Smooth muscle cell (in vitro differentiated cells): Measurements from ENCODE around the gene CACNA2D4. TPM values are rescaled to one million over a fixed set of nuclear protein-coding genes. Genes with fewer than 3 reads are reported as not detected.

ENCODE experiments used
- DNase-seq: peaks from one replicate; lab custom pipeline; 2025; ENCODE audit not compliant: unreplicated experiment; lab: John Stamatoyannopoulos, UW
- H2AFZ ChIP-seq: fragments of 200-600 bp; sonication (generic); 2 replicates; pipeline ENCODE4 v1.6.0; 2016; ENCODE audit warnings: antibody characterized with exemption, low read depth, mild to moderate bottlenecking
- H3F3A ChIP-seq: fragments of 200-600 bp; sonication (generic); 2 replicates; pipeline ENCODE4 v1.6.0; 2017; ENCODE audit warnings: antibody characterized with exemption, low read depth
- H3K27ac ChIP-seq: fragments of 200-600 bp; sonication (generic); 2 replicates; pipeline ENCODE4 v1.5.1; 2016; ENCODE audit warnings: low read depth, mild to moderate bottlenecking
- H3K27me3 ChIP-seq: fragments of 200-600 bp; sonication (generic); 2 replicates; pipeline ENCODE4 v1.6.1; 2016; ENCODE audit warnings: low read depth, mild to moderate bottlenecking
- H3K36me3 ChIP-seq: fragments of 200-600 bp; sonication (generic); 2 replicates; pipeline ENCODE4 v1.5.1; 2016; ENCODE audit warnings: low read depth
- H3K4me1 ChIP-seq: fragments of 200-600 bp; sonication (generic); 2 replicates; pipeline ENCODE4 v1.5.1; 2016; ENCODE audit warnings: low read depth
- H3K4me2 ChIP-seq: fragments of 200-600 bp; sonication (generic); 2 replicates; pipeline ENCODE4 v1.6.0; 2016; ENCODE audit warnings: mild to moderate bottlenecking
- H3K4me3 ChIP-seq: fragments of 200-600 bp; sonication (generic); 2 replicates; pipeline ENCODE4 v1.5.1; 2016; ENCODE audit warnings: mild to moderate bottlenecking
- H3K79me2 ChIP-seq: fragments of 200-600 bp; sonication (generic); 2 replicates; pipeline ENCODE4 v1.6.0; 2016; ENCODE audit warnings: low read depth, mild to moderate bottlenecking
- H3K9ac ChIP-seq: fragments of 200-600 bp; sonication (generic); 2 replicates; pipeline ENCODE4 v1.6.0; 2016; ENCODE audit warnings: low read depth
- H3K9me3 ChIP-seq: fragments of 200-600 bp; sonication (generic); replicated peaks from 2 replicates; pipeline ENCODE4 v1.5.1; 2016; ENCODE audit warnings: low read depth
- H4K20me1 ChIP-seq: fragments of 200-600 bp; sonication (generic); 2 replicates; pipeline ENCODE4 v1.6.0; 2016; ENCODE audit warnings: low read depth
- CTCF ChIP-seq: fragments of 200-600 bp; sonication (generic); IDR thresholded peaks from 2 replicates; pipeline ENCODE4 v1.5.1; 2017; ENCODE audit warnings: borderline replicate concordance, mild to moderate bottlenecking, antibody characterized with exemption; ENCODE audit not compliant: insufficient read depth, poor library complexity, severe bottlenecking
- WGBS: methylation state at CpG from one replicate; pipeline ENCODE4 v1.1.7; 2016; ENCODE audit warnings: low lambda C conversion rate; 5-methylcytosine and 5-hydroxymethylcytosine counted together
- polyA plus RNA-seq: library from polyadenylated mRNA; unstranded; fragments of >200 nt; fragmentation: Nextera tagmentation; extraction: Ambion mirVana; gene quantifications from 2 replicates; pipeline ENCODE4 v1.2.1, GENCODE V29; 2016
- total RNA-seq: library from RNA; depleted of rRNA; stranded (reverse); fragments of >200 nt; gene quantifications from 2 replicates; pipeline ENCODE4 v1.2.3, GENCODE V29; 2014

The CACNA2D4 gene
- total and polyA plus RNA-seq, 2 experiments from 2014 or later = 0.98 TPM; not detected in 1

- 86% methylated on average over 22 of the region's 22 CpGs for WGBS
- no peaks in the 10 kb centered on the region for H3K36me3 ChIP-seq
- no peak overlapping the region for H3K4me2 ChIP-seq
- no peaks in the 10 kb centered on the region for H4K20me1 ChIP-seq
- H3K4me1 ChIP-seq = peaks cover 5% of the 10 kb centered on the region
- H3F3A ChIP-seq = no peaks in the 10 kb centered on the region
- no peak for TF ChIP-seq CTCF
- H3K9me3 ChIP-seq = no peaks in the 10 kb centered on the region
- H3K4me3 ChIP-seq = no peak overlapping the region
- H2AFZ ChIP-seq = no peak overlapping the region
- H3K27ac ChIP-seq = no peak overlapping the region
- no peaks in the 10 kb centered on the region for H3K79me2 ChIP-seq
- H3K27me3 ChIP-seq = peaks cover 19% of the 10 kb centered on the region
- H3K9ac ChIP-seq = no peak overlapping the region
- no peak for DNase-seq
Observed at GRCh38 chr12:1836854-1837421, 81.5 kb downstream of the CACNA2D4 start.

- Histone ChIP-seq H3K36me3 (no peaks in the 10 kb centered on the region), H3K27me3 (peaks cover 25% of the 10 kb centered on the region), H3K4me1 (peaks cover 5% of the 10 kb centered on the region), H3F3A (no peaks in the 10 kb centered on the region), H3K4me2 (no peak overlapping the region), H4K20me1 (no peaks in the 10 kb centered on the region), H3K4me3 (no peak overlapping the region), H3K9ac (no peak overlapping the region), H3K9me3 (no peaks in the 10 kb centered on the region), H2AFZ (no peak overlapping the region), H3K27ac (no peak overlapping the region), H3K79me2 (no peaks in the 10 kb centered on the region)
- TF ChIP-seq CTCF = no peak
- WGBS = 70% methylated on average over 7 of the region's 7 CpGs
- no peak for DNase-seq
Observed at GRCh38 chr12:1836241-1836803, 82.1 kb downstream of the CACNA2D4 start.

GRCh38 chr12:1835211-1836131 lies 83.0 kb downstream of the CACNA2D4 start:
- Histone ChIP-seq H3F3A (no peaks in the 10 kb centered on the region), H3K9ac (no peak overlapping the region), H2AFZ (no peak overlapping the region), H3K4me2 (no peak overlapping the region), H4K20me1 (no peaks in the 10 kb centered on the region), H3K4me3 (no peak overlapping the region), H3K79me2 (no peaks in the 10 kb centered on the region), H3K27ac (no peak overlapping the region), H3K27me3 (peaks cover 27% of the 10 kb centered on the region), H3K4me1 (peaks cover 5% of the 10 kb centered on the region), H3K36me3 (no peaks in the 10 kb centered on the region), H3K9me3 (no peaks in the 10 kb centered on the region)
- TF ChIP-seq CTCF = no peak
- DNase-seq = no peak
- 93% methylated on average over 22 of the region's 22 CpGs for WGBS
